ENCODE results near the gene ZNF844. TPM values are rescaled to one million over a fixed set of nuclear protein-coding genes. Genes with fewer than 3 reads are reported as not detected.

The ZNF844 gene
- total and polyA plus RNA-seq, 2 of the 8 experiments (the other 6 are each of a cell fraction or from before 2014, with no cell fraction given), result 3.1 to 9.8 TPM

- TF ChIP-seq, protein P1, sequence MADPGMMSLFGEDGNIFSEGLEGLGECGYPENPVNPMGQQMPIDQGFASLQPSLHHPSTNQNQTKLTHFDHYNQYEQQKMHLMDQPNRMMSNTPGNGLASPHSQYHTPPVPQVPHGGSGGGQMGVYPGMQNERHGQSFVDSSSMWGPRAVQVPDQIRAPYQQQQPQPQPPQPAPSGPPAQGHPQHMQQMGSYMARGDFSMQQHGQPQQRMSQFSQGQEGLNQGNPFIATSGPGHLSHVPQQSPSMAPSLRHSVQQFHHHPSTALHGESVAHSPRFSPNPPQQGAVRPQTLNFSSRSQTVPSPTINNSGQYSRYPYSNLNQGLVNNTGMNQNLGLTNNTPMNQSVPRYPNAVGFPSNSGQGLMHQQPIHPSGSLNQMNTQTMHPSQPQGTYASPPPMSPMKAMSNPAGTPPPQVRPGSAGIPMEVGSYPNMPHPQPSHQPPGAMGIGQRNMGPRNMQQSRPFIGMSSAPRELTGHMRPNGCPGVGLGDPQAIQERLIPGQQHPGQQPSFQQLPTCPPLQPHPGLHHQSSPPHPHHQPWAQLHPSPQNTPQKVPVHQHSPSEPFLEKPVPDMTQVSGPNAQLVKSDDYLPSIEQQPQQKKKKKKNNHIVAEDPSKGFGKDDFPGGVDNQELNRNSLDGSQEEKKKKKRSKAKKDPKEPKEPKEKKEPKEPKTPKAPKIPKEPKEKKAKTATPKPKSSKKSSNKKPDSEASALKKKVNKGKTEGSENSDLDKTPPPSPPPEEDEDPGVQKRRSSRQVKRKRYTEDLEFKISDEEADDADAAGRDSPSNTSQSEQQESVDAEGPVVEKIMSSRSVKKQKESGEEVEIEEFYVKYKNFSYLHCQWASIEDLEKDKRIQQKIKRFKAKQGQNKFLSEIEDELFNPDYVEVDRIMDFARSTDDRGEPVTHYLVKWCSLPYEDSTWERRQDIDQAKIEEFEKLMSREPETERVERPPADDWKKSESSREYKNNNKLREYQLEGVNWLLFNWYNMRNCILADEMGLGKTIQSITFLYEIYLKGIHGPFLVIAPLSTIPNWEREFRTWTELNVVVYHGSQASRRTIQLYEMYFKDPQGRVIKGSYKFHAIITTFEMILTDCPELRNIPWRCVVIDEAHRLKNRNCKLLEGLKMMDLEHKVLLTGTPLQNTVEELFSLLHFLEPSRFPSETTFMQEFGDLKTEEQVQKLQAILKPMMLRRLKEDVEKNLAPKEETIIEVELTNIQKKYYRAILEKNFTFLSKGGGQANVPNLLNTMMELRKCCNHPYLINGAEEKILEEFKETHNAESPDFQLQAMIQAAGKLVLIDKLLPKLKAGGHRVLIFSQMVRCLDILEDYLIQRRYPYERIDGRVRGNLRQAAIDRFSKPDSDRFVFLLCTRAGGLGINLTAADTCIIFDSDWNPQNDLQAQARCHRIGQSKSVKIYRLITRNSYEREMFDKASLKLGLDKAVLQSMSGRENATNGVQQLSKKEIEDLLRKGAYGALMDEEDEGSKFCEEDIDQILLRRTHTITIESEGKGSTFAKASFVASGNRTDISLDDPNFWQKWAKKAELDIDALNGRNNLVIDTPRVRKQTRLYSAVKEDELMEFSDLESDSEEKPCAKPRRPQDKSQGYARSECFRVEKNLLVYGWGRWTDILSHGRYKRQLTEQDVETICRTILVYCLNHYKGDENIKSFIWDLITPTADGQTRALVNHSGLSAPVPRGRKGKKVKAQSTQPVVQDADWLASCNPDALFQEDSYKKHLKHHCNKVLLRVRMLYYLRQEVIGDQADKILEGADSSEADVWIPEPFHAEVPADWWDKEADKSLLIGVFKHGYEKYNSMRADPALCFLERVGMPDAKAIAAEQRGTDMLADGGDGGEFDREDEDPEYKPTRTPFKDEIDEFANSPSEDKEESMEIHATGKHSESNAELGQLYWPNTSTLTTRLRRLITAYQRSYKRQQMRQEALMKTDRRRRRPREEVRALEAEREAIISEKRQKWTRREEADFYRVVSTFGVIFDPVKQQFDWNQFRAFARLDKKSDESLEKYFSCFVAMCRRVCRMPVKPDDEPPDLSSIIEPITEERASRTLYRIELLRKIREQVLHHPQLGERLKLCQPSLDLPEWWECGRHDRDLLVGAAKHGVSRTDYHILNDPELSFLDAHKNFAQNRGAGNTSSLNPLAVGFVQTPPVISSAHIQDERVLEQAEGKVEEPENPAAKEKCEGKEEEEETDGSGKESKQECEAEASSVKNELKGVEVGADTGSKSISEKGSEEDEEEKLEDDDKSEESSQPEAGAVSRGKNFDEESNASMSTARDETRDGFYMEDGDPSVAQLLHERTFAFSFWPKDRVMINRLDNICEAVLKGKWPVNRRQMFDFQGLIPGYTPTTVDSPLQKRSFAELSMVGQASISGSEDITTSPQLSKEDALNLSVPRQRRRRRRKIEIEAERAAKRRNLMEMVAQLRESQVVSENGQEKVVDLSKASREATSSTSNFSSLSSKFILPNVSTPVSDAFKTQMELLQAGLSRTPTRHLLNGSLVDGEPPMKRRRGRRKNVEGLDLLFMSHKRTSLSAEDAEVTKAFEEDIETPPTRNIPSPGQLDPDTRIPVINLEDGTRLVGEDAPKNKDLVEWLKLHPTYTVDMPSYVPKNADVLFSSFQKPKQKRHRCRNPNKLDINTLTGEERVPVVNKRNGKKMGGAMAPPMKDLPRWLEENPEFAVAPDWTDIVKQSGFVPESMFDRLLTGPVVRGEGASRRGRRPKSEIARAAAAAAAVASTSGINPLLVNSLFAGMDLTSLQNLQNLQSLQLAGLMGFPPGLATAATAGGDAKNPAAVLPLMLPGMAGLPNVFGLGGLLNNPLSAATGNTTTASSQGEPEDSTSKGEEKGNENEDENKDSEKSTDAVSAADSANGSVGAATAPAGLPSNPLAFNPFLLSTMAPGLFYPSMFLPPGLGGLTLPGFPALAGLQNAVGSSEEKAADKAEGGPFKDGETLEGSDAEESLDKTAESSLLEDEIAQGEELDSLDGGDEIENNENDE (IDR thresholded peaks at IDR 0.05; ENCODE audit: insufficient replicate concordance, low read length), result no peak
- TF ChIP-seq SIRT6 (IDR thresholded peaks at IDR 0.05; ENCODE audit: low read length) (no peak), CHD2 (IDR thresholded peaks at IDR 0.05; ENCODE audit: low read length) (peak; percentile 18; the same call in 1 of the 2 replicates), TAF7 (optimal IDR thresholded peaks at IDR 0.05; ENCODE audit: borderline replicate concordance, low read depth, low read length) (peak; percentile 81), BRCA1 (IDR thresholded peaks at IDR 0.05; ENCODE audit: low read depth, low read length) (no peak), TCF12 (IDR thresholded peaks at IDR 0.05; ENCODE audit: low read depth, low read length) (no peak), JUN (IDR thresholded peaks at IDR 0.05; ENCODE audit: low read depth, low read length) (no peak), KDM1A (IDR thresholded peaks at IDR 0.05; ENCODE audit: borderline replicate concordance, low read length) (no peak; the same call in 1 of the 2 replicates), KDM4A (IDR thresholded peaks at IDR 0.05; ENCODE audit: low read depth, low read length, severe bottlenecking) (peak; percentile 24)
- TF ChIP-seq, protein P2, sequence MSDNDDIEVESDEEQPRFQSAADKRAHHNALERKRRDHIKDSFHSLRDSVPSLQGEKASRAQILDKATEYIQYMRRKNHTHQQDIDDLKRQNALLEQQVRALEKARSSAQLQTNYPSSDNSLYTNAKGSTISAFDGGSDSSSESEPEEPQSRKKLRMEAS (IDR thresholded peaks at IDR 0.05), result 0 out of 2 replicates have a peak, but pooled peaks have one; percentile 8
Observed at GRCh38 chr19:12092065-12092867, 27.7 kb downstream of the ZNF844 start (continued).

Measured in H1 (cell line).